ENCODE data around the gene GPR61. TPM values are rescaled to one million over a fixed set of nuclear protein-coding genes. Genes with fewer than 3 reads are reported as not detected.

The GPR61 gene
- total RNA-seq, 1 donor from 2014 or later, result not detected

DNA sequence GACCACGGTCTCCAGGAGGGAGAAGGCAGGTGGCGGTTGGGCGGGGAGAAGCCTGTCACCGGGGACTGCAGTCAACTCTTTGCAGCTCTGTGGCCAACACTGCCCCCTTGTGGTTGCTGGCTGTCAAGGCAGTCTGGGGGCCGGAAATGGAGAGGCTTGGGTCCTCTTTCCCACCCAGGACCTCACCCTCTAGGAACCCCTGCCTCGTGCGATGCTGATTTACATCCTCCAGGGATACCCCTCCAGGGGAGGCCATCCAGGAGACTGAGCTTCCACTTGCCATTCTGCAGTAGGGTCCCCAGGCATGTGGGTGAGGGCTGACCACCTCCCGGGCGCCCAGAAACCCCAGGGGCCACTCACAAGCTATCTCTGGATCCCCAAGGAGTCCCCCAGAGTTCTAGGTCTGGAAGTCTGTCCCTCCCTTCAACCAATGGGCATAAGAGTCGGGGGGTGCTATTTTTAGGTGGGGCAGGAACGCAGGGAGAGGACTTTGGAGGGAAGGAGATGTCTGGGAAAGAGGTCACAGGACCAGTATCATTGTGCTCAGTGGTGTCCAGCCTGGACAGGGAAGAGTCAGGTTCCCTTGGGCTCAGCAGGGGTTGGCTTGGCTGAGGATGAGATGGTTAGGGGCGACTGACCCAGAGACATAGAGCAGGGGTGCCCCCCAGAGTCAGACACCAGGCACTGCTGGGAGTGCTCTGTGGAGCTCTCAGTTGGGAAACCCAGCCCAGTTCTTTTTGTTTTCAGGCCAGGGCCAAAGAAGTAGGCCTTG lies 7.1 kb upstream of the GPR61 start:
- no peaks in the 10 kb centered on the region for H3K9me3 Mint-ChIP-seq

DNA sequence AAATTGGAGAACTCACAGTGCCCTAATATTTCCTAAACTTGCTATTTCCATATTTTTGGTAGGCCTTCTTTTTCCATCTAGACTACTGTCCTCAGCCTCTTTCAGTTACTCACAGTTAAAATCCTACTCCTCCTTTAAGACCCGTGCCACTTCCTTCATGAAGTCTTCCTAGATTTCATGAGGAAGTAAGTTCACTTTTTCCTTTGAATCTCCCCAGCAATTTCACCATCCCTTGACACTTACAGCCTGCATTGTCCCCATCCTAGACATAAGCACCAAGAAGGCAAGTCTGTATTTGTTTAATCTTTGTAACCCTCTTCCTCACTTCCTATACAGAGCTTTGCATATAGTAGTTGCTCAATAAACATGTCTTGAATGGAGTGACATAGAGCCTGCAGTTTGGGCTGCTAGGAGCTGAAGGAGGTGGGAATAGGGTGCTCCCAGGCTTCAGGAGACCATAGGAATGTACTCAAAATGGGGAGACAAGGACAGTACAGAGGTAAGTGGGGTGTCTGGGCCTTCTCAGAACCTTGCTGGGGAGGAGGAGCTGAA lies 5.3 kb upstream of the GPR61 start:
- Mint-ChIP-seq H3K9me3 (no peaks in the 10 kb centered on the region), H3K27ac (no peak overlapping the region), H3K36me3 (ENCODE audit: low read depth) (no peaks in the 10 kb centered on the region), H3K4me1 (peaks cover 8% of the 10 kb centered on the region), H3K4me3 (no peak overlapping the region), H3K27me3 (no peaks in the 10 kb centered on the region)
- ATAC-seq (ENCODE audit: low read depth) (no peak), DNase-seq (no peak)
- intact Hi-C loops (cut with micrococcal nuclease), result no loop called here
- ChIA-PET CTCF (interaction anchor here (1.2 to 10.5 kb wide), 3 partner anchors 12 to 495 kb away, joined by 3 to 375 read pairs (median 9); partner anchors contain the start of genes AMIGO1 and CYB561D1), POLR2A (interaction anchor here (0.6 kb wide), 1 partner anchor 51 kb away, joined by 3 read pairs; the partner anchor contains the start of gene ATXN7L2)
- TF ChIP-seq, protein P1, sequence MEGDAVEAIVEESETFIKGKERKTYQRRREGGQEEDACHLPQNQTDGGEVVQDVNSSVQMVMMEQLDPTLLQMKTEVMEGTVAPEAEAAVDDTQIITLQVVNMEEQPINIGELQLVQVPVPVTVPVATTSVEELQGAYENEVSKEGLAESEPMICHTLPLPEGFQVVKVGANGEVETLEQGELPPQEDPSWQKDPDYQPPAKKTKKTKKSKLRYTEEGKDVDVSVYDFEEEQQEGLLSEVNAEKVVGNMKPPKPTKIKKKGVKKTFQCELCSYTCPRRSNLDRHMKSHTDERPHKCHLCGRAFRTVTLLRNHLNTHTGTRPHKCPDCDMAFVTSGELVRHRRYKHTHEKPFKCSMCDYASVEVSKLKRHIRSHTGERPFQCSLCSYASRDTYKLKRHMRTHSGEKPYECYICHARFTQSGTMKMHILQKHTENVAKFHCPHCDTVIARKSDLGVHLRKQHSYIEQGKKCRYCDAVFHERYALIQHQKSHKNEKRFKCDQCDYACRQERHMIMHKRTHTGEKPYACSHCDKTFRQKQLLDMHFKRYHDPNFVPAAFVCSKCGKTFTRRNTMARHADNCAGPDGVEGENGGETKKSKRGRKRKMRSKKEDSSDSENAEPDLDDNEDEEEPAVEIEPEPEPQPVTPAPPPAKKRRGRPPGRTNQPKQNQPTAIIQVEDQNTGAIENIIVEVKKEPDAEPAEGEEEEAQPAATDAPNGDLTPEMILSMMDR (IDR thresholded peaks at IDR 0.05), result no peak

More for the DNA sequence above, 7.1 kb upstream of the GPR61 start:
- Mint-ChIP-seq H3K27ac (peak overlapping the region; percentile 74), H3K36me3 (ENCODE audit: low read depth) (no peaks in the 10 kb centered on the region), H3K27me3 (no peaks in the 10 kb centered on the region), H3K4me3 (peak overlapping the region; percentile 77), H3K4me1 (peaks cover 8% of the 10 kb centered on the region)
- ChIA-PET POLR2A (interaction anchor here (0.6 to 2.2 kb wide), 11 partner anchors 14 to 1433 kb away, joined by 3 to 15 read pairs (median 5); partner anchors contain the start of genes ATXN7L2, CYB561D1, GNAI3 and PSMA5), CTCF (interaction anchor here (0.6 to 10.5 kb wide), 30 partner anchors 10 to 558 kb away, joined by 3 to 375 read pairs (median 4); partner anchors contain the start of genes AHCYL1, AMIGO1, ATXN7L2 and CYB561D1)
- intact Hi-C loops (cut with micrococcal nuclease), result loop anchor here (1.0 kb wide), 8 partner anchors 38 to 331 kb away; partner anchors contain the start of genes CYB561D1 and PSMA5
- TF ChIP-seq, protein P1 (IDR thresholded peaks at IDR 0.05), result no peak
- DNase-seq (peak; percentile 82), ATAC-seq (ENCODE audit: low read depth) (peak; percentile 93)

DNA sequence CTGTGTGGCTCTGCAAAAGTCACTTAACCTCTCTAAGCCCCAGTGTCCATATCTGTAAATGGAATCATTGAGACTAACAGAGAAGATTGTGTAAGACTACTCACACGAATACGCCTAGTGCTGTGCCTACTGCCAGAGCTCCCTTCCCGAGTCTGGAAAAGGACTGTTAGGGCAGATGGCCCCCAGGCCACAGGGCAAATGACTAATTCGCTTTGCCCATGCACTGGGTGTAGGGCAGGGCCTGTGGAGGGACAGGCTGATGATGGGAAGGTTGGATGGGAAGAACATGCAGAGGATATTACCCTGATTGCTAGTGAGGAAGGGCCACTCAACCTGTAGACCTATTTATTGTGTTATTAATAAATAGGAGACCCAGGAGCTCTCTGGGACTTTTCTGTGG lies 4.2 kb upstream of the GPR61 start:
- Mint-ChIP-seq H3K4me1 (peaks cover 8% of the 10 kb centered on the region), H3K4me3 (no peak overlapping the region), H3K27me3 (no peaks in the 10 kb centered on the region), H3K9me3 (no peaks in the 10 kb centered on the region), H3K36me3 (ENCODE audit: low read depth) (no peaks in the 10 kb centered on the region), H3K27ac (no peak overlapping the region)
- TF ChIP-seq, protein P1 (IDR thresholded peaks at IDR 0.05), result no peak
- ATAC-seq (ENCODE audit: low read depth) (no peak), DNase-seq (no peak)
- ChIA-PET CTCF (interaction anchor here (1.0 to 10.5 kb wide), 3 partner anchors 11 to 79 kb away, joined by 3 to 375 read pairs (median 9); partner anchors contain the start of genes AMIGO1 and CYB561D1), POLR2A (no interaction called here)
- intact Hi-C loops (cut with micrococcal nuclease), result no loop called here

DNA sequence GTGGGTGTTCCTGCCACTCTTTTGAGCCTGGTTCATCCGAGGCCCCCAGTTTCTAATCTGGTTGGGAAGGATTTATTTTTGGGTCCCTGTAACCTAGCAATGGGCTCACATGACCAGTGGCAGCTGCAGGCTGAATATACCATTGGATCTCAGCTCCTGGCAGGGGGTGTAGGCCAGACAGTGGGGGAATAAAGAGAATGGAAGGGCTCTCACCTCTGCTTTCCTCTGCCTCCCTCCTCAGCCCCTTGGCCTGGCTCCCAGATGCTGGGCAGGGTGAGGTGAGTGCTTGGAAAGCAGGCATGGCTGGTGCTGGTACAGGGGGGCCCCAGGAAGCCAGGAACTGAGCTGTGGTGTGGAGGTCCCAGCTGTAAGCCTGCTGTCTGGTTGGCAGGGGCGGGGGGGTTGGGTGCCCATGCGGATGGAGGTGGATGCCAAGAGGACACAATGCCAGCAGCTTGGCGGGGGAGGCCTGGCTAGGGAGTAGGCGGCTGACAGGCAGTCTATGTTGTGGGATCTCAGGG lies 3.6 kb upstream of the GPR61 start:
- CTCF ChIA-PET, result interaction anchor here (1.0 to 10.5 kb wide), 4 partner anchors 10 to 78 kb away, joined by 3 to 375 read pairs (median 6); partner anchors contain the start of genes AMIGO1 and CYB561D1
- H3K4me3 Mint-ChIP-seq, result no peak overlapping the region
- no peaks in the 10 kb centered on the region for H3K9me3 Mint-ChIP-seq
- POLR2A ChIA-PET, result no interaction called here
- no peak for ATAC-seq (ENCODE audit: low read depth)
- TF ChIP-seq, protein P1 (IDR thresholded peaks at IDR 0.05), result no peak
- H3K27ac Mint-ChIP-seq, result no peak overlapping the region
- H3K4me1 Mint-ChIP-seq, result peaks cover 8% of the 10 kb centered on the region
- H3K27me3 Mint-ChIP-seq, result no peaks in the 10 kb centered on the region
- intact Hi-C loops (cut with micrococcal nuclease), result no loop called here
- no peak for DNase-seq
- no peaks in the 10 kb centered on the region for H3K36me3 Mint-ChIP-seq (ENCODE audit: low read depth)

Data from activated B cell treated with CpG ODN at 0.5 μM for 24 hours (primary cell).